Neural crest cell (in vitro differentiated cells): ENCODE measurements around the gene XYLT1. TPM values are rescaled to one million over a fixed set of nuclear protein-coding genes. Genes with fewer than 3 reads are reported as not detected.

Source experiments
- DNase-seq: peaks from one replicate; pipeline ENCODE4 v3.0.0; 2021; ENCODE audit warnings: low read depth, mixed read lengths, low spot score
- H3K27ac Mint-ChIP-seq: one replicate; pipeline ENCODE4 v1.8.0; 2021; ENCODE audit warnings: mild to moderate bottlenecking, mixed read lengths; ENCODE audit not compliant: unreplicated experiment
- H3K27me3 Mint-ChIP-seq: 2 replicates; pipeline ENCODE4 v1.8.0; 2021; ENCODE audit warnings: low read depth, mild to moderate bottlenecking, mixed read lengths
- H3K36me3 Mint-ChIP-seq: 2 replicates; pipeline ENCODE4 v1.8.0; 2021; ENCODE audit warnings: low read depth, mild to moderate bottlenecking, mixed read lengths
- H3K4me1 Mint-ChIP-seq: 2 replicates; pipeline ENCODE4 v1.8.0; 2021; ENCODE audit warnings: mixed read lengths
- H3K4me3 Mint-ChIP-seq: one replicate; pipeline ENCODE4 v1.8.0; 2021; ENCODE audit warnings: mild to moderate bottlenecking, mixed read lengths
- H3K9me3 Mint-ChIP-seq: 2 replicates; pipeline ENCODE4 v1.8.0; 2021; ENCODE audit warnings: mixed read lengths
- CTCF ChIP-seq: fragments of 200-600 bp; sonication (generic); conservative IDR thresholded peaks from 2 replicates; pipeline ENCODE4 v1.5.0; 2021; ENCODE audit warnings: antibody characterized with exemption, mild to moderate bottlenecking
- total RNA-seq: library from RNA; stranded (reverse); gene quantifications from 2 replicates; pipeline ENCODE4 v1.2.1, GENCODE V29; 2021

Gene XYLT1
- total RNA-seq, 1 donor from 2014 or later = 15.0 TPM

DNA sequence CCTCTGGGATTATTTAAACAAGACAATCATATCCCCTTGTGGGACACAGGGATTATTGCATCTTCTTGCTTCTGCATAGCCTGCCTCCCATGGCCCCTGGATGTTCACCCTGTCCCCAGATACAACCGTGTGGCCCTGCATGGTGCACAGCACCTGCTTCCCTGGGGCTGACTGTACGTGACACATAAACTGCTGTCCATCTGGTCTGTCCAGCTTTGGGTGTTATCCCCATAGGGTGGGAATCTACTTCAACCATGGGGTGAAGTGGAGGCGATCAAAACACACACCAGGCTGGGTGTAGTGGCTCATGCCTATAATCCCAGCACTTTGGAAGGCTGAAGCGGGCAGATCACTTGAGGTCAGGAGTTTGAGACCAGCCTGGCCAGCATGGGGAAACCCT lies 138.8 kb downstream of the XYLT1 start:
- no peak for TF ChIP-seq CTCF
- no peaks in the 10 kb centered on the region for H3K36me3 Mint-ChIP-seq
- H3K9me3 Mint-ChIP-seq = no peaks in the 10 kb centered on the region
- no peak overlapping the region for H3K4me3 Mint-ChIP-seq
- H3K27ac Mint-ChIP-seq = no peak overlapping the region
- no peaks in the 10 kb centered on the region for H3K27me3 Mint-ChIP-seq
- peaks cover 8% of the 10 kb centered on the region for H3K4me1 Mint-ChIP-seq
- DNase-seq = no peak

- H3K4me3 Mint-ChIP-seq = no peak overlapping the region
- no peak for TF ChIP-seq CTCF
- H3K36me3 Mint-ChIP-seq = no peaks in the 10 kb centered on the region
- H3K27me3 Mint-ChIP-seq = no peaks in the 10 kb centered on the region
- H3K9me3 Mint-ChIP-seq = no peaks in the 10 kb centered on the region
- no peak for DNase-seq
- peaks cover 5% of the 10 kb centered on the region for H3K4me1 Mint-ChIP-seq
- H3K27ac Mint-ChIP-seq = no peak overlapping the region
These were observed 139.6 kb downstream of the XYLT1 start for GRCh38 chr16:17331071-17331607.

GRCh38 chr16:17330044-17330443 lies 140.7 kb downstream of the XYLT1 start:
- H3K4me1 Mint-ChIP-seq = no peaks in the 10 kb centered on the region

GRCh38 chr16:17329391-17329790 lies 141.4 kb downstream of the XYLT1 start:
- no peak for TF ChIP-seq CTCF
- Mint-ChIP-seq H3K27ac (no peak overlapping the region), H3K9me3 (no peaks in the 10 kb centered on the region), H3K36me3 (no peaks in the 10 kb centered on the region), H3K4me1 (no peaks in the 10 kb centered on the region), H3K27me3 (no peaks in the 10 kb centered on the region), H3K4me3 (no peak overlapping the region)
- DNase-seq = no peak

More at GRCh38 chr16:17330044-17330443, 140.7 kb downstream of the XYLT1 start:
- no peak for DNase-seq
- Mint-ChIP-seq H3K36me3 (no peaks in the 10 kb centered on the region), H3K27me3 (no peaks in the 10 kb centered on the region), H3K27ac (no peak overlapping the region), H3K9me3 (no peaks in the 10 kb centered on the region), H3K4me3 (no peak overlapping the region)
- no peak for TF ChIP-seq CTCF

DNA sequence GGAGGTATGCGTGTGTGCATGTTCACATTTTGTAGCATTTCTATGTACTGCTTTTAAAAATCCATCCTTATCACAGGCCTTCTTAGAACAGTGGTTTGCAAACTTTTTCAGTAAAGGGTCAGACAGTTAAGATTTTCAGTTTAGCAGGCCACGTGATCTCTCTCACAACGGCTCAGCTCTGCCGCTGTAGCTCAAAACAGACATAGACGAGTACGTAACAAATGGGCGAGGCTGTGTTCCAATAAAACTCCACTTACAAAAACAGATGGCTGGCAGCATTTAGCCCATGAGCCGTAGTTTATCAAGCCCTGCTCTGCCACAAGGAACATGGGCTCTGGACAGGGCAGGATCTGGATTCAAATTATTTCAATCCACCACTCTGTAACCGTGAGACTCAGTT lies 141.8 kb downstream of the XYLT1 start:
- Mint-ChIP-seq H3K9me3 (no peaks in the 10 kb centered on the region), H3K27me3 (no peaks in the 10 kb centered on the region), H3K4me1 (no peaks in the 10 kb centered on the region), H3K27ac (no peak overlapping the region), H3K4me3 (no peak overlapping the region), H3K36me3 (no peaks in the 10 kb centered on the region)
- no peak for DNase-seq
- TF ChIP-seq CTCF = no peak
